ENCODE measurements around the gene LZIC.
"Not testable (repeated sequence)": the region's sequence is repeated elsewhere in the genome, so short reads cannot be mapped to it uniquely, and the experiment has no call there.

Gene LZIC

GRCh38 chr1:9942939-9943788 is at the start of gene LZIC, which contains the start of gene NMNAT1:
Gene LZIC, minus strand, starts transcription at chr1:9943391. Its CDS starts 6,772 bp downstream, at chr1:9936619.
Gene NMNAT1, plus strand, starts transcription at chr1:9943475. Its CDS starts 28,599 bp downstream, at chr1:9972074.
- DNase-seq (ENCODE audit: low read depth in 2 of 2), result peak; percentile 93

DNA sequence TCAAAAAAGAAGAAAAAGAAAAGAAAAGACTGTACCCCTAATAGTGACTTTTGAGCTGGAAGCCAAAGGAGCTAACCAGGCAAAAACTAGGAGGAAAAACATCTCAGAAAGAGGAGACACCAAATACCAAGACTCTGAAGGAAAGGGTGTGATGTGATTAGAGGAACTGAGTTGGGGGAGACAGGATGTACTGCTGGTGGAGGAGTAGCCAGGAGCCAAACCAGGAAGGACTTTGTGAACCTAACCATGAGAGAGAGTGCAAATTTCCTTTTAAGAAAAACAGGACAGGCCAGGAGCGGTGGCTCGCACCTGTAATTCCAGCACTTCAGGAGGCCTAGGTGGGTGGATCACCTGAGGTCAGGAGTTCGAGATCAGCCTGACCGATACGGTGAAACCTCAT is 49.7 kb upstream of the LZIC start:
- DNase-seq (ENCODE audit: low read depth in 2 of 2), result no peak

GRCh38 chr1:9990944-9991343 is 47.8 kb upstream of the LZIC start:
- no peak for DNase-seq (ENCODE audit: low read depth in 2 of 2)

GRCh38 chr1:9989773-9990172 is 46.6 kb upstream of the LZIC start:
- no peak for DNase-seq (ENCODE audit: low read depth in 2 of 2)

GRCh38 chr1:9985001-9985400 is 41.8 kb upstream of the LZIC start:
- DNase-seq (ENCODE audit: low read depth in 2 of 2), result no peak

DNA sequence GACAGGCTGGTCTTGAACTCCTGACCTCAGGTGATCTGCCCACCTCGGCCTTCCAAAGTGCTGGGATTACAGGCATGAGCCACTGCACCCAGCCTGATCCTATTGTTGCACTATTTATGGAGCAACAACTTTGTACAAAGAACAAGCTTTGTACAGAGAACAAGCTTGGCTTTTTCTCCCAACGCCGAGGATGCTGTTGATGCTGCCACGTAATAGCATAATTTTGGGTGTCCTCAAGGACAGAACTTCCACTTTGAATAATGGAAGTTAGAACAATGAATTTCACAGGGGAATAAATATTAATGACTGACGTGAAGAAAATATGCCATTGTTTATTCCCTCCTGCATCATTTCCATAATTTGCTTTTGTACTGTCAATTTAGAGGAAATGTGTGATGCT is 41.1 kb upstream of the LZIC start:
- DNase-seq (ENCODE audit: low read depth in 2 of 2), result no peak

- DNase-seq (ENCODE audit: low read depth in 2 of 2), result no peak
Observed at GRCh38 chr1:9960706-9961562, 17.7 kb upstream of the LZIC start.

DNA sequence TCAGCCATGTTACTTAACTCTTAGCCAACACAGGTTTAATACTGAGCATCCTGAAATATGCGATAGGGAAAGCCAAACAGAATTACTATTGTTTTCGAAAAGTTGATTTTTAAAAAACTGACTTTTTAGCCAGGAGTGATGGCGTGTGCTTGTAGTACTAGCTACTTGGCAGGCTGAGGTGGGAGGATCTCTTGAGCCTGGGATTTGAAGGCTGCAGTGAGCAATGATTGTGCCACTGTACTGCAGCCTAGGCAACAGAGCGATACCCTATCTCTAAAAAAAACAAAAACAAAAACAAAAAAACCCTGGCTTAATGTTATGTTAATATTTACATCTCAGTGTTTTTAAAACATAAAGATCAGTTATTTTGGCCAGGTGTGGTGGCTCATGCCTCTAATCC is 16.8 kb upstream of the LZIC start:
- no peak for DNase-seq (ENCODE audit: low read depth in 2 of 2)

DNA sequence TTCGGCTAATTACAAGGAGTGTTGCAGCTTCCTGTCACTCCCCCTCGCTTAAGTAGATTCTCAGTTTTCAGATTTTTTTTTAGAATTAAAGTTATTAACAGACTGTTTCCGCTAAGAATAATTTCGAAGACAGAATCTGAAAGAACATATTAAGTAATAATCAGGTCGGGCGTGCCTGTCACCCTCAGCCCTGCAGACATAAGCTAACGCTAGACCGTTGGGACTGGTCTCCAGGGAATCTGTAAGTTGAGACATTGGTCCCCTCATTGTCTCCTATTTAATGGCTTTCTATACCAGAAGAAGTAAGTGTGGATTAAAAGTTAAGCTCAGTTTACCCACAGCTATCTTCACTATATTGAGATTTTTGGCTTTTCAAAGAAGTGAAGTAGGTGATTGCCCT is 14.5 kb upstream of the LZIC start:
- DNase-seq (ENCODE audit: low read depth in 2 of 2), result no peak

- no peak for DNase-seq (ENCODE audit: low read depth in 2 of 2)
Observed at GRCh38 chr1:9946315-9946714, 3.1 kb upstream of the LZIC start.

- no peak for DNase-seq (ENCODE audit: low read depth in 2 of 2)
Observed at GRCh38 chr1:9942399-9942938, 722 bp downstream of the LZIC start.

GRCh38 chr1:9929431-9930385 is 13.5 kb downstream of the LZIC start:
- DNase-seq (ENCODE audit: low read depth in 2 of 2), result no peak

DNA sequence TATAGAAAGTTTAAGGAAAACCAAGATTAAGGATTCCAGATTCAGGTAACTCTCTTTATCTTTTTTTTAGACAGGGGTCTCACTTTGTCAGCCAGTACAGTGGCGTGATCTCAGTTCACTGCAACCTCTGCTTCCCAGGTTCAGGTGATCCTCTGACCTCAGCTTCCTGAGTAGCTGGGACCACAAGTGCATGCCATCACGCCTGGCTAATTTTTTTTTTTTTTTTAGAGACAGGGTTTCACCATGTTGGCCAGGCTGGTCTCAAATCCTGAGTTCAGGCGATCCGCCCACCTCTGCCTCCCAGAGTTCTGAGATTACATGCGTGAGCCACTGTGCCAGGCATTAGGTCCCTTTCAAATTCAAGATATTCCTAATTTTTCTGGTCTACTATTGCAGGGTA is 15.9 kb downstream of the LZIC start:
- DNase-seq (ENCODE audit: low read depth in 2 of 2), result no peak

DNA sequence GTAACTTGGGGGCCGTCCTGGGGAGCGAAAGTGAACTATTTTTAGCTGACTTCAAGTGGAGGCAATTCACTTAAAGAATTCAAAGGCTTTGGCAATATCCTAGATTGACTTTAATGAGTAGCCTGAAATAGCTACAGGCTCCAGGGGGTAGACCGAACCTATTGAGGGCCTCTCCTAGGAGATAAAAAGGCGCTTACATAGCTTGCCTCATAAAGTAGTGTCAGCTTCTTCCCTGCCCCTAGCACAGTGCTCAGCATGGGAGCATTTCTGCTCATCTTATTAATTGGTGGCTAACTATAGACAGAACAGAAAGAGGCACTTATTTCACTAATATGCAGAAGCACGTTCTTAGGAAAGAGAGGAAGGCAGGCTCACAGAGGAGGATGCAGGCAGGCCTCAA is 20.8 kb downstream of the LZIC start:
- no peak for DNase-seq (ENCODE audit: low read depth in 2 of 2)

DNA sequence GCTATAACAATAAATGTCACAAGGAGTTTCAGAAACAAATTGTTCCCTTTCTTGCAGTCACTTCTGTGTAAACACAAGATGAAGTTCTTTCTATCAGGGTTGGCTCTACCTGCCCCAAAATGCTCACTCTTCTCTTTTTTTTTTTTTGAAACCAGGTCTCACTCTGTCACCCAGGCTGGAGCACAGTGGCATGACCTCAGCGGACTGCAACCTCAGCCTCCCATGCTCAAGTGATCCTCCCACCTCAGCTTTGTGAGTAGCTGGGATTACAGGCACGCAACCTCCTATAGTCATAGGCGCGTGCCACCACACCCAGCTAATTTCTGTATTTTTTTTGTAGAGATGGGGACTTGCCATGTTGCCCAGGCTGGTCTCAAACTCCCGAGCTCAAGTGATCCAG is 22.6 kb downstream of the LZIC start:
- DNase-seq (ENCODE audit: low read depth in 2 of 2), result no peak

DNA sequence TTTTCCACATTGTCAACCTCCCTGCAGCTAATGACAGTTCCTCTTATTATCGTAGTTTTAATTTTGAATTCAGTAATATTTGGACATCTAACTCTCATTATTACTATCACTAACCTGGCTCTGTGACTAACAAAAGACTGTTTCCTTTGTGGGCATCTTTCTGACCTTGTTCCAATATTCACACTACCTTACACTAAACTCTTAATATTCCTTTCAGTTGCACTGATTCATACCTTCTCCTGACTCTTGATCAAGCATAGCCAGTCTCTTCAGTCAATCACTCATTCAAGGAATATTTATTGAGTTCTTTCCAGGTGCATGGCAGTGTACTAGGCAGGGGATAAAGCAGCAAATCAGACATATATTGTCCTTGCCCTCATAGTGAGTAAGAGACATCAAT is 25.3 kb downstream of the LZIC start:
- no peak for DNase-seq (ENCODE audit: low read depth in 2 of 2)

- DNase-seq (ENCODE audit: low read depth in 2 of 2), result not testable (repeated sequence)
Observed at GRCh38 chr1:9917495-9917894, 25.7 kb downstream of the LZIC start.

DNA sequence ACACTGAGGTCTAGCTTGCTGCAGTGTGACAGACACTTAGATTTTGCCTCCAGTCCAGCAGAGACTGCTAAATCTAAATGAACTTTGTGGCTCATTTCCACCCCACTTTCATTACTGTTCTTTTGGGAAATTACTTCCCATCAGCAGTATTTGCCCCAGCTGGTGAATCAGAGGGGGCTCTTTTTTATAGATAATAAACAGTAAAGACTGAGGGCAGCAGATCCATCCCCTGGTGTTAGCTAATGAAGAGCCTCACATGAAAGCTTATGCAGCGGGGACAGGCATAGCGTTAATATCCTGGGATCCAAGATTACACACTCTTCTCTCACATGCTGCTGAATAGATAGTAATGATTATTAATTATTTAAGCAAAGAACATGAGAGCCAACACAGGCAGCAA is 26.7 kb downstream of the LZIC start:
- no peak for DNase-seq (ENCODE audit: low read depth in 2 of 2)

- DNase-seq (ENCODE audit: low read depth in 2 of 2), result no peak
Observed at GRCh38 chr1:9914610-9914937, 28.6 kb downstream of the LZIC start.

DNA sequence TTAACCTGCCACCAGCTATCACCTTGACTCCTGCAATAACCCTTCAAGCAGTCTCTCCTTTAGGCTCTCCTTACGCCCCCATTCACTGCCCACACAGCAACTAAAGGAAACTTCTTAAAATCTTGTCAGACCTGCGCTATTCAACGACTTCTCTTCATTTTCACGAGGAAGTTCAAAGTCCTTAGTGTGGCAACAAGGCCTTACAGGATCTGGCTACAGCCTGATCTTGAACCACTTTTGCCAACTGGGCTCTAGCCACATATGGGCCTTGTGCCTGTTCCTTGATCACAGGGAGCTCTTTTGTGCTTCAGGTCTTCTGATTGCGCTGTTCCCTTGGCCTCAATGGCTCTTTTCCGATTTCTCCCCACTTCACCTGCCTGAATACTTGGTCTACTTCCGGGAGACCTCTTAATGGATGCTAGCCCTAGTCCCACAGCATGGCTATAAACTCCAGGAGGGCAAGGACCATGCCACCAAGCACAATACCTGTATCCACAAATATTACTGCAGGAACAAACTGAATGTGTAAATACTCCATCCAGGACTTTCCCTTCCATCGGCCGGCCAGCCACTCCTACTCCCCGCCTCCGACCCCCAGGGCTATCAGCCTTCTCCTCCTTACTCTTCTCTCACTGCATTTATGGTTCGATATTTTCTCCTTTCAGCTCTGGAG is 30.8 kb downstream of the LZIC start:
- no peak for DNase-seq (ENCODE audit: low read depth in 2 of 2)

Data from stimulated activated CD8-positive, alpha-beta memory T cell treated with anti-CD3 and anti-CD28 coated beads, Interleukin-15, amount 100 ng/mL, for 48 hours (primary cell).